ENCODE data around the gene OVCA2.

Gene OVCA2

DNA sequence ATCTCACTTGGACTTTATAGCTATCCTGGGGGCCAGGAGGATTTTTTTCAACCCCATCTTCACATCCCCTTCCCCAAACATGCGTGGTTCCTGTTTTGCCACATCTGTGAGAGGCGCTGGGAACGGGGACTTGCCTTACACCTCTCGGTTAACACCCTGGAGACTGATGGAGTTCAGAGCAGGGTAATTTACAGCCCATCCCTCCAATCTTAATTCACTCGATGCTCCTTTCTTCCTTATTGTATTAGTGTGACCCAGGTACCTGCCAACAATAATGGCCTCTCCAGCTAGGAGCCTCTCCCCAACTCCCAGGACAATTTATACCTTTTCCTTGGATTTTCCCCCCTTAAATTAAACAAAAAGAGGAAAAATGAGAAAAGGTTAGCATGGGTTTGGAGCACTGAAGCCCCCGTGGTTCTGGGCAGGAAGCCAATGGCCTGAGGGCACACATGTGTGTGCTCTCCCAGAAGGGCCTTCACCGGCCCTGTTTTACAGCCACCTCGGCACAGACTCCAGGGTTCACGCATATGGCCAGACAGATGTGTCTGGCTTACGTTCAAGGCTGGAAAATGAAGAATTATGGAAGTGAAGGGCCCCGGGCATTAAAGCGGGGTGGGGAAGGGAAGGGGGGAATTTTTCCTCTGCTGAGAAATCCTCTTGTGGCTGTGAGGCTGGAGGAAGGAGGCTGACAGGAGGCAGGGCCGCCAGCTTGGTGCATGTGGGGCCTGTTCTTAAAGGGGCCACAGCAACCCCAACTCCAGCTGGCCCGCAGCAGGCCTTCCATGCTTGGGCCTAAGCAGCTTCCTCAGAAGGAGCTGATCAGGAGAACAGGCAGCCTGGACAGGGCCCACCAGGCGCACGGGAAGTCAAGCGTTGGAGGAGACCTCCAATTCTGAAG is 34.5 kb downstream of the OVCA2 start:
- DNase-seq (ENCODE audit: low read depth) = no peak

DNA sequence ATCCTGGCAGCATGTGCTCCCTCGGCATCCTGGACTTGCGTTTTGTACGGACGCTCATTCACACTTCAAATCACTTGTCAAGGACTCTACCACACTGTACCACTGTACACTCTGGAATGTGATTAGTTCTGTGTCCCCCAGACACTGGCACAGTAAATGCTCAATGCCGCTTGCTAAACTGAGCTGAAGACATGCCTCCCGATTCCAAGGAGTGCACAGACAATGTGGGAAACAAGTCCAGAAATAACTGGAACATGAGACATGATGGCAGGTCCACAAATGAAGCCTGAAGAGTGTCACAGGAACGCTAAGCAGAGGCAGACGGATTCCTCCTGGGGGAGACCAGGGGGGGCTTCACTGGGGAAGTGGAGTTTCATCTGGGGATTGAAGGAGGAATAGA is 35.2 kb downstream of the OVCA2 start:
- DNase-seq (ENCODE audit: low read depth) = no peak
- no peak overlapping the region for H3K4me3 ChIP-seq (ENCODE audit: low read depth, low read length)

More for the DNA sequence above, 34.5 kb downstream of the OVCA2 start:
- no peak overlapping the region for H3K4me3 ChIP-seq (ENCODE audit: low read depth, low read length)

DNA sequence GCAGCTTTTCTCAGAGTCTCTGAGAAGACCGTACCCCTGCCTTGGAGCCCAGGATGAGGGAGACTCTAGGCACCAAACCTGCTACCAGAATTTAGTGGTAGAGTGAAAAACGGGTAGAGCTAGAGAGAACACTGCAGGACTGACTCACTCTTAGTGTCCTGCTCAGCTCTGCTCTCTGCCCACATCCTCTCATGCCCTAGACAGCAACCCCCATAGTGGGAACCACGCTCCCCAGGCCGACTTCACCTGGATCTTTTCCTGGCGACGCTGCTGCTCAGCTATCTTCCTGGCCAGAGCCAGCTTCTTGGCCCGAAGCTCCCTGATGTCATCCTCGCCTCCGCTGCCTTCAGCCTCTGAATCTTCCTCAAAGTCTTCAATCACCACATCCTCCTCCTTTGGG is 39.7 kb downstream of the OVCA2 start:
- no peak for DNase-seq (ENCODE audit: low read depth)
- H3K4me3 ChIP-seq (ENCODE audit: low read depth, low read length) = no peak overlapping the region

DNA sequence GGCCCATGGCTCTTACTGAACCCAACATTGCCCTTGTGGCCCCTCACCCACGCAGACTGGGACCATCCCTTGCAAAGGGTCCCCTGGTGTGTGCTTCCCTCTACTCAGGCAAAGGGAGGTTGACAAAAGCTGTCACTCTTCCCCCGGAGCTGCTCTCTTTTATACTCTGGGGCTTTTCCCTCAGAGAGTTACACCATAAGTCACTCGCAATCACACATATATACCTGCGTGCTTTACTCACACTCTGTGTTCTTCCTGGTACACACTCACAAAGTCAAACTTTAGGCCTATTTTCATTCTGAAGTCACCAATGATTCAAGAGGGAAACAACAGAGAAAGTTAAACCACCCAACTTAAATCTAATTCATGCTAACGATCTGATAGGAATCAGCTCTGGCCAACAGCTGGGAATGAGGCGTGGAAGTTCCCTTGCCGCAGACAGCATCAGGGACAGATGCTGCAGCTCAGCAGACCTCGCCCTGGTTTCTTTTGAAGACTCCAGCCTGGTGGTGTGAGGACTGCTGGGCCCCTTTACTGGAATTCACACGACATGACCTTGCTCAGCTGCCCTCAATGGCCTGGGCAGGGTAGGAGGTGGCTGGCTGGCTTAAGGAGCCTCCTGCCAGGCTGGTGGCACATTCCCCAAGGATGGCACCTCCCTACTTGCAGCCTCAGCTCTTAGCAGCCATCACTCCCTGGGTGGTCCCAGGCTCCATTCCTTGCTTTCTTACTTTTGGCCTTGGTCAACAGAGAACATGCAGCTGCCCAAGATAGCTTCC is 40.4 kb downstream of the OVCA2 start:
- no peak overlapping the region for H3K4me3 ChIP-seq (ENCODE audit: low read depth, low read length)
- no peak for DNase-seq (ENCODE audit: low read depth)

- no peak overlapping the region for H3K4me3 ChIP-seq (ENCODE audit: low read depth, low read length)
- DNase-seq (ENCODE audit: low read depth) = no peak
Measured at GRCh38 chr17:2083613-2084035, 41.8 kb downstream of the OVCA2 start.

GRCh38 chr17:2084036-2084765 is 42.4 kb downstream of the OVCA2 start:
- no peak for DNase-seq (ENCODE audit: low read depth)
- H3K4me3 ChIP-seq (ENCODE audit: low read depth, low read length) = no peak overlapping the region

GRCh38 chr17:2084766-2085647 is 43.2 kb downstream of the OVCA2 start:
- no peak overlapping the region for H3K4me3 ChIP-seq (ENCODE audit: low read depth, low read length)
- peak; percentile 87 for DNase-seq (ENCODE audit: low read depth)

DNA sequence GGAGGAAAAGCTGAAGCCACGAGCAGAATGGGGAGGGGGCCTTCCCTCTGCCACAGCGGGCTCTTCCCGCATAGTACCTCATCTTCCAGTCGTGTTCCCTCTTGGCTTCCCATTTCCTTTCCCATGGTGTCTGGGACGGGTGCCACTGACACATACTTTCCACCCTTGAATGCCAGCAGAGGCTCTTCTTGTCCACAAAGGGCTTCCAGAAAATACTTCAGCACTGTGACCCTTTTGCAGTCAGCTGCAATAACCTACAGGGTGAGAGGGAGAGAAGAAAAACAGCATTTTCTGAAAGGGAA is 43.8 kb downstream of the OVCA2 start:
- no peak for DNase-seq (ENCODE audit: low read depth)

DNA sequence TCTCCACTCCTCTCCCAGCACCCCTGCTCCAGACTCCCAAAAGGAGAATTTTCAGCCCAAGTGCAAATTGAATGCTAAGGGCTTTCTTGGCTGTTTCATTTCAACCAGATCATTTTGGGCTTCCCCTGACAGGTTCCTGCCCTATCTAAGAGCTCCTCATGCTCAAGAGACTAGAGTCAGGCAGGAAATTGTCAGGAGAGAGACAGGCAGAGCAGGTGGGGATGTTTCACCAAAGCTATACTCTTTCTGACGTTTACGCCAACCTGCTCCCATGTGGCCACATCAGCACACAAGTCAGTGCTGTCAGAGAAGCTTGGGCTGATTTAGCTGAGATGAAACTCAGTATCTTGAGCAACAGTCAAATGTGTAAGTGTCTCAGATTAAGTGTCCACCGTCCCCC is 44.5 kb downstream of the OVCA2 start:
- DNase-seq (ENCODE audit: low read depth) = no peak
- H3K4me3 ChIP-seq (ENCODE audit: low read depth, low read length) = no peak overlapping the region

More for the DNA sequence above, 43.8 kb downstream of the OVCA2 start:
- no peak overlapping the region for H3K4me3 ChIP-seq (ENCODE audit: low read depth, low read length)

DNA sequence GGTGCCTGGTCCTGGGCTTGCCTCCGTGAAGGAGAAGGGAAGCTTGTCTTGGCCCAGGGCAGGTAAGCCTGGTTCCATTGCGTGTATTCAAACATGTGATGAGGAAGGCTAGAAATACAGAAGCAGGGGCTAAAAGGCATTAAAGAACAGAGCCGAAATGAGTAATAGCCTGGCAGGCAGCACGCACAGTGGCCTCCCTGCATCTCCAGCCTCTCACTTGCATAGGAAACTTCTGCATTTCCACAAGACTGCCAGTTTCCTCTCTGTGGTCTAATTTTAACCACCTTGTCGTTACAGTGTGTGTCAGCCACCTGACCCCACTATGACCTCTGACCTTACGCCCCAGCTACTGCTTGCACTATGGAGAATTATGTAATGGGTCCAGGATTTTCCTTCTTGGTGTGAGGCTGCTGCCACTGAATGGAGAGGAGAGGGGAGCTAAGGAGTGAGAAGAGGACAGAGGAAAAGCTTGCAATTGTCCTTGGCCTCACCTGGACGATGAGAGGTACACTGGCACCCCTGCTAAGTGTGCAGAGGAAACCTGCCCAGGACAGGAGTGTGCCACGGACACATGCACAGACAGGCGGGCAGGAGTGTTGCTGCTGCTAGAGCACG is 45.9 kb downstream of the OVCA2 start:
- H3K4me3 ChIP-seq (ENCODE audit: low read depth, low read length) = no peak overlapping the region
- DNase-seq (ENCODE audit: low read depth) = no peak

DNA sequence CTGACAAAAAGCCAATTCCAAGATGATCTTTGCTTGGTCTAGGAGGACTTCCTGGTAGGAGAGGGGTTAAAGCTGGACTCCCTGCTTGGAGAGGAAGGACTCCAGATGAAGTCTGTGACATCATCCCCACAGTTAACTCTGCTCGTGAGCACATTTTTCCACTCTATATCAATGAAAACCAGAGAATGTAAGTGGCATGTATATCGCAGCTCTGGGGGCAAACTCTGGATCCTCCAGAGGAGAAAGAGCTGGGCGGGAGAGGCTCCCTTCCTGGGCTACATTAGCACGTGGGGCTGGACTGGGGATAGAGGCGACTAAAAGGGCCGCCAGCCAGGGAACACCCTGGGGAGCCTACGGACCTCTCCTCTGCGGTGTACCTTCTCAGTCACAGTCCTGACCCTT is 47.2 kb downstream of the OVCA2 start:
- no peak for DNase-seq (ENCODE audit: low read depth)
- peak overlapping the region; percentile 24 for H3K4me3 ChIP-seq (ENCODE audit: low read depth, low read length)

DNA sequence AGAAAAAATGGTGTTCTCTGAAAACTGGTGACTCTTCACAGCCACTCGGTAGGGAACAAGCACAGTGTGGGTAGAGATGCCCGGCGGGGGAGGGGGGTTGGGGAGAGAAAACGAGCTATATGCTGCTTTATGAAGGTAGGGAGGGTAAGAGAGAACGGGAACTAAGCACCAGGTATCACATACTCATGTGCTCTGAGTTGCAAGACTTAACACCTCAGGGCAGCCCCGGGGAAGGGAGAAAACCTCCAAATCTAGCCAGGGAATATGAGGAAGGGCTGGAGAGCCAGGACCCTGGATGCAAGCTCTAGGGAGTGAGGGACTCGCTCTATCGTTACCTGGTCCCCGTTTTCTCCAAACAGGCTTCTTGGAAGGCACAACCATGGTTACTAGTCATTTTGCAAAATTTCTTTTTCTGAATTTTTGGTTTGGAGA is 48.4 kb downstream of the OVCA2 start:
- H3K4me3 ChIP-seq (ENCODE audit: low read depth, low read length) = no peak overlapping the region
- no peak for DNase-seq (ENCODE audit: low read depth)

DNA sequence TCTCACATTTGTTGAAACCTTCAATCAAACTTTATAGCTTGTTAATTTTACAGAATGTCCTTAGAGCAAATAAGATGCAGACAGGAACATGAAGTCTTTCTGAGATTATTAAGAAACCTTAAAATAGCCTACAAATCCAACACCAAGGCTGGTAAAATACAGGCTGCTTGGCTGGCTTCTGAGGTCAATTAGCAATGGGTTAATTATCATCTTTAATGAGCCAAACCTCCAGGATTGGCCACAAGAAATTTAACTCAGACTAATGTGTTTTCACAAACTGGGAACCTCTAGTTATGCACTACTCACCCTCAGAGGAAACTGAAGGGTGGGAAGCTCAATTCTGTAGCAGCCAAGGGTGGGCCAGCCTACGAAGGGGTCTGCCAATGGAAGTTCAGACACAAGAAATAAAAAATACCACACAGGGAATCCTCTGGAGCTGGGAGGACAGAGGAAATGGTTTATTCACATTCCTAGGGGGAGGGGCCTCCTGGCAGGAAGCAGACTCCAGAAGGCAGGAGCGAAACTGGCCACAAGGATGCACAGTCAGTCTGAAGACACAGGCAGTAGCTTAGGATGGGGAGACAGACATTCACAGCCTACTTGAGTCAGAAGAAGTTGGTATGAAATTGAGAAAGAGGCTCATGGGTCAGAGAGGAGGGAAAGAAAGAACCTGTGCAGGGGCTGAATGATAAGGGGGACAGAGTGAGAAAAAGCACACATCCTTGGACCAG is 49.1 kb downstream of the OVCA2 start:
- no peak overlapping the region for H3K4me3 ChIP-seq (ENCODE audit: low read depth, low read length)
- DNase-seq (ENCODE audit: low read depth) = peak; percentile 92

GRCh38 chr17:2092253-2092652 is 50.4 kb downstream of the OVCA2 start:
- no peak overlapping the region for H3K4me3 ChIP-seq (ENCODE audit: low read depth, low read length)
- no peak for DNase-seq (ENCODE audit: low read depth)
